Retinal pigment epithelial cell (primary cell): Measurements from ENCODE around the gene NTN1.

Experiments
- DNase-seq: peaks from one replicate; pipeline ENCODE4 v3.0.0-alpha.2; 2010; ENCODE audit warnings: low read depth
- H3K4me3 ChIP-seq: 2 replicates; pipeline ENCODE4 v1.5.1; 2011; ENCODE audit warnings: mild to moderate bottlenecking, low read length, control low read depth, moderate library complexity
- TF ChIP-seq, protein P1 (sequence below): conservative IDR thresholded peaks from 2 replicates; pipeline ENCODE4 v1.5.1; 2011; ENCODE audit warnings: low read depth, low read length, control low read depth, inconsistent platforms

The NTN1 gene

DNA sequence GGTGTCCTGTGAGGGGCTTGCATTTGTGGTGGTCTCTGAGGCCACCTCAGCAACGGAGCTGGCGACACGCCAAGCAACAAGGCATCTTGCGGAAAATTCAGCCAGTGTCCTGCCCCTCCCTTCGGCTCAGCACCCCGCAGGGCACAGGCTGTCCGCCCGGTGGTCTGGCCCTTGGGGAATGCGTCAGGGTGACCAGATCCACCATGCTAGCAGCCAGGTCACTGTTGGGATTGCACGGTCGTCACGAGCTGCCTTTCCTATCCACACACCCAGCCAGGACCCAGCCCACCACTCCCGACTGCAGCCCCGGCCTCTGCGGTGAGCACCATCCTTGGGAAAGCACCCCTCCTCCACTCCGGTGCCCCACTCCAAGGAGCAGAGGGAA is 221.2 kb downstream of the NTN1 start:
- no peak overlapping the region for H3K4me3 ChIP-seq
- TF ChIP-seq, protein P1, sequence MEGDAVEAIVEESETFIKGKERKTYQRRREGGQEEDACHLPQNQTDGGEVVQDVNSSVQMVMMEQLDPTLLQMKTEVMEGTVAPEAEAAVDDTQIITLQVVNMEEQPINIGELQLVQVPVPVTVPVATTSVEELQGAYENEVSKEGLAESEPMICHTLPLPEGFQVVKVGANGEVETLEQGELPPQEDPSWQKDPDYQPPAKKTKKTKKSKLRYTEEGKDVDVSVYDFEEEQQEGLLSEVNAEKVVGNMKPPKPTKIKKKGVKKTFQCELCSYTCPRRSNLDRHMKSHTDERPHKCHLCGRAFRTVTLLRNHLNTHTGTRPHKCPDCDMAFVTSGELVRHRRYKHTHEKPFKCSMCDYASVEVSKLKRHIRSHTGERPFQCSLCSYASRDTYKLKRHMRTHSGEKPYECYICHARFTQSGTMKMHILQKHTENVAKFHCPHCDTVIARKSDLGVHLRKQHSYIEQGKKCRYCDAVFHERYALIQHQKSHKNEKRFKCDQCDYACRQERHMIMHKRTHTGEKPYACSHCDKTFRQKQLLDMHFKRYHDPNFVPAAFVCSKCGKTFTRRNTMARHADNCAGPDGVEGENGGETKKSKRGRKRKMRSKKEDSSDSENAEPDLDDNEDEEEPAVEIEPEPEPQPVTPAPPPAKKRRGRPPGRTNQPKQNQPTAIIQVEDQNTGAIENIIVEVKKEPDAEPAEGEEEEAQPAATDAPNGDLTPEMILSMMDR, result no peak
- DNase-seq, result no peak

DNA sequence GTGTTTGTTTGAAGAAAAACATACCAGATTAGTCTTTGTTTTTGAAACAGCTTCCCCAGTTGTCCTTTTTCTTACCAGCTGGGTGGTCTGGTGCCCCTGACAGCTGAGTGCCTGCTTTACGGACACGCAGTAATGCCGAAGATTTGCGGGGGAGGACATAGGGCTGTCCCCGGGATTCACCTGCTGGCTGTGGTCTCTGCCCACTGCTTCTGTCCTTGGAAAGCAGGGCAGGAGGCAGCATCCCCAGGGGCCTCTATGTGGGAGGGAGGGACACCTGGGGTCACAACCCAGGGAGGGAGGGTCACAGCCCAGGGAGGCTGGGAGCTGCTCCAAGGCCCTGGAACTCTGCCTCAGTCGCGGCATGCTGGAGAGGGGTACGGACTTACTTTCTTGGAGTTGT is 221.7 kb downstream of the NTN1 start:
- DNase-seq, result no peak
- H3K4me3 ChIP-seq, result no peak overlapping the region
- TF ChIP-seq, protein P1, result no peak

DNA sequence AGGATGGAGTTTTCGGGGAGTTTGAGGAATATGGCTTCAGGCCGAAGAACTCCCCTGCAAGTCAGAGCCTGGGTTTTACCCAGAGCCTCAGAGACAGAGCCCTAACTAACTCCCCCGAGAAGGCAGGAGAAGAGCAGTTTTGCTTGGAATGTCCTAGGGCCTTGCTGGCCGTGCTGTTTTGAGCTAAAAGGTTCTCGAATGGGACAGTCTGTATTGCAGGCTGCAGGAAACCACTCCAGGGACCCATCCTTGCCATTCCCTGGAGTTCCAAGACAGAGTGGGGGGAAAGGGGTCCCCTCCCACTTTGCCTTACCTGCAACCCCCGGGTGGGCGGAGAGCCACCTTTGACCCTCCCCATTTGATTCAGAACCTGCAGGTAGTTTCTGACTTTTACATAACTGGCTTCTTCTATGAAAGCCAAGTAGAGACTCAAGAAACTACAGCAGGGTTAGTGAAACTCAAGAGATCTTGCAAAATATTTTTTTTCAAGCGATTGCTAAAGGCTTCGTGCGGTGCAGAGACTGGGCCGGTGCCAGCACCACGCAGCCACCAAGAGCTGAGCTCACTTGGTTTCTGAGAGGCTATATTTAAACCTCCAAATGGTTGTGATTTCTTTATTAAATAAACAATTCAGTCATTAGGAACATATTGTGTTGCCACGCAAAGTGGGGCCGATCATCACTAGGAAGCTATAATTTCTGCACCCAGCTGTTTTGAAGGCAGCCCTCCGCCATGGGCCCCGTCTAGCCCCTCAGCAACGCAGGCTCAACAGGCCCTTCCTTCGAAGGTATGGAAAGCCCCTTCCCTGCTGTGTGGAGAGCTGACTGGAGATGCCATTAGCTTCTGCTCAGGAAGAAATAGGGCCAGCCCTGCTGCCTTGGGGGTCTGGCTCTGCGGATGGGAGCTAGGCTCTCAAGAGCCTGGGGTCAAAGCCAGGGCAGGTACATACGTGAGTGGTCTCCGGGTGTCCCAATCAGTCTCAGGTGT is 223.0 kb downstream of the NTN1 start:
- DNase-seq, result no peak
- TF ChIP-seq, protein P1, result no peak

DNA sequence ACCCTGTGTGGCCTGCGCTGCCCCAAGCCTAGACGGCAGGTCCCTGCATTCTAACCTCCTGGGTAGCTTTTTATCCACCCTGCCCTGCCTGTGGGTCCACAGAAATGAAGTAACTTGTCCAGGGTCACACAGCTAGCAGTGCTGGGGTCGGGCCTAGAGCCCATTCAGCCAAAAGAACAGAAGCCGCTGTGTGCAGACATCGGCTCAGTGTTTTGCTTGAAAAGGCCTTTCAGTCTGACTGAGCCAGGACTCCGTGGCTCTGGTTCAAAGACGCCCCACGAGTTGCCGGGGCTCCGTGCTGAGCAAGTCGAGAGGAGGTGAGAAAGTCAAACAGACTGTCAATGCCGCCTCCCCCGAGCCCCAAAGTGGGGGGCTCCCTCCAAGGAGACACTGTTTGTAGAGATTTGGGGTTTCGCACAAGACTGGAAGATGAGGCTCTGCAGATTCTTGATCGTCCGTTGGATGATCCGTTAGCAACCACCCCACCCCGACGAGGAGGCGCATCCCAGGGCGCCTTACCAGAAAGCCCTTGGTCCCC is 226.2 kb downstream of the NTN1 start:
- TF ChIP-seq, protein P1, result no peak
- no peak overlapping the region for H3K4me3 ChIP-seq
- no peak for DNase-seq

More for the DNA sequence above, 223.0 kb downstream of the NTN1 start:
- no peak overlapping the region for H3K4me3 ChIP-seq

DNA sequence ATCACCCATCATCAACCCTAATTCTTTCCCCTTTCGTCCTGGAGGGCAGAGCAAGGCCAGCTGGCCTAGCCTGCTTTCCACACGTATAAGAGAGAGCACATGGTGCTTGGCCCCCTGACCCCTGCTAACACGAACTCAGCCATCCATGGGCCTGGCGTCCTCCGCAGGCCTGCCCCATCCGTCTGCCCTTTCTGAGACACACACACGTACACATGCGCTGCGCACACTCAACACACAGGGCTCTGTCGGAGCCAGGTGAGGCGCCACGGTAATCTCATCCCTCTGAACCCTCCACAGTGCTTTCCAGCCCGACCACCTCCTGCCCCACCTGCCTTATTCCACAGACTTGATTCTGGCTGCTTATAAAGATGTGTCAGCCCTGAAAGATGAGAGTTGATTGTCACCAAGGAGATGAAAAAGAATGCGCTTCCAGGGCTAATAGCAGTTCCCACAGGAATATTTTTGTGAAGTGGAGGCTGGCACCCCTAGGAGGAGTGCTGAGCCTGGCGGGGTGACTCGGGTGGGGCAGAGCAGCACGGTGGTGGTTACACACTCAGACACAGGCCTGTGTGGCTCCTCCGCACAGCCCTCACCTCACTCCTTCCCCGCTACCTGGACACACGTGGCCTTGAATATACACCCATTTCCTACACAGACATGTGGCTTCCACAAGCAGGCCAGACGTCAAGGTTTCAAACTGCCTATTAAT is 228.1 kb downstream of the NTN1 start:
- TF ChIP-seq, protein P1, result no peak
- H3K4me3 ChIP-seq, result no peak overlapping the region
- no peak for DNase-seq

DNA sequence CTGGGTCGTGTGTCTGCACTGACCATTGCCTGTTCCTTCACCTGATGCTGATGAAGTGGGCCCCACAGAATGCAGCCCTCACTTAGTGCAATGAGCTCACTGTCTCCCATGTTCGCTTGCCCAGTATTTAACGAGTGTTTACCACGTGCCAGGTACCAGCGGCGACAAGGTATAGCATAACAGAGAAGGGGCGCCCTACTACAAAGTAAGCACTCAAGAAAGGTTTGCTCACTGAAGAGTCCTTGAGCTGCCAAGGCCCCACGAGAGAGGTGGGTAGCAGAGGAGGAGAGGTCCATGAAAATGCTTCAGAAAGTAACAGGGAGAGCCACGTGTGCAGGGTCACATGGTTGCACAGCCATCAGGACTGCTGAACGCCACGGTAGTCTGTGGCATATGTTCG is 230.0 kb downstream of the NTN1 start:
- TF ChIP-seq, protein P1, result no peak
- DNase-seq, result no peak
- H3K4me3 ChIP-seq, result no peak overlapping the region
